Stimulated activated CD4-positive, alpha-beta T cell treated with anti-CD3 and anti-CD28 coated beads, Interleukin-12 subunit alpha, Interleukin-12 subunit beta, amount 100 ng/mL, for 48 hours (primary cell): ENCODE data around the gene SLC9A3.
"Not testable (repeated sequence)": the region's sequence is repeated elsewhere in the genome, so short reads cannot be mapped to it uniquely, and the experiment has no call there.

Source experiments
- DNase-seq, 3 donors: peaks; one replicate each; pipeline ENCODE4 v3.0.0-alpha.2; 2020; ENCODE audit warnings: low read depth in 2 of 3, low spot score in 1 of 3

SLC9A3 gene

DNA sequence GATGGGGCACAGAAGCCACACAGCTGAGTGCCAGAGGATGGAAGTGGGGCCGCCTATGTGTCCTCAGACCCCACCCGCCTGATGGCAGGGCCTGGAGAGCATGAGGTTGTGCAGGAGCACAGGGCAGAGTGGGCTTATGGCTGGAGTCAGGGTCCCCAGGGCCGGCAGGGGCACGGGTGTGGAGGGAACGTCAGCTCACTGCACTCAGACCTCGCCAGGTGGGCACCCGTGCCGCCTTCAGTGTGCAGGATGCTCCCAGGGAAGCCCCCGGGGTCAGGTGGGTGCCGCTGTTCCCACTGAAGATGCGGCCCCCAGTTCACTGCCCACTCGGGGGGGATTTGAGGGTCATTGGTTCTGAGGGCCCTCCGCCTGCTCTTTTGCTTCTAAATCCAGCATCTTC is 46.4 kb downstream of the SLC9A3 start:
- DNase-seq, result no peak

GRCh38 chr5:477247-477646 is 47.0 kb downstream of the SLC9A3 start:
- DNase-seq, result no peak

DNA sequence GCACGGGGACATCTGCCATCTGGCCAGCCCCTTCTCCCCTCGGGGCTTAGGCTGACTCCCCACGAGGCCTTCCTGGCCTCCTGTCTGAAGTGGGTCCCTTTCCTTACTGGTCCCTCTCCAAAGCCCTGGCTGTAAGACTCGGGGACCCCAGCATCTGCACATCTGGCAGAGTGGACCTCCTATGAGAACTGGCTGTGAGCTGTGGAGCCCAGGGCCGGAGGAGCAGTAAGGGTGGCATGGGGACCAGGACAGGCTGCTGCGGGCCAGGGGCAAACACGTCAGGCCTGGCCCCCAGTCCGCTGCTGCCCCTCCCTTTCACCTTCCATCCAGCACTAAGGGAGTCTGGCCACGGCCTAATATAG is 47.5 kb downstream of the SLC9A3 start:
- no peak for DNase-seq

GRCh38 chr5:476102-476813 is 48.0 kb downstream of the SLC9A3 start:
- DNase-seq, result no peak

GRCh38 chr5:475704-476101 is 48.5 kb downstream of the SLC9A3 start:
- no peak for DNase-seq

GRCh38 chr5:474840-475661 is 49.2 kb downstream of the SLC9A3 start:
- DNase-seq, result no peak

- not testable (repeated sequence) for DNase-seq
These were observed 49.9 kb downstream of the SLC9A3 start for GRCh38 chr5:474232-474839.

- peak in 2 of 3 donors; percentile 16 for DNase-seq
These were observed 50.6 kb downstream of the SLC9A3 start for GRCh38 chr5:473551-474192.

- DNase-seq, result peak; percentile 75 to 88 (median 79)
These were observed 51.3 kb downstream of the SLC9A3 start for GRCh38 chr5:472656-473550.

DNA sequence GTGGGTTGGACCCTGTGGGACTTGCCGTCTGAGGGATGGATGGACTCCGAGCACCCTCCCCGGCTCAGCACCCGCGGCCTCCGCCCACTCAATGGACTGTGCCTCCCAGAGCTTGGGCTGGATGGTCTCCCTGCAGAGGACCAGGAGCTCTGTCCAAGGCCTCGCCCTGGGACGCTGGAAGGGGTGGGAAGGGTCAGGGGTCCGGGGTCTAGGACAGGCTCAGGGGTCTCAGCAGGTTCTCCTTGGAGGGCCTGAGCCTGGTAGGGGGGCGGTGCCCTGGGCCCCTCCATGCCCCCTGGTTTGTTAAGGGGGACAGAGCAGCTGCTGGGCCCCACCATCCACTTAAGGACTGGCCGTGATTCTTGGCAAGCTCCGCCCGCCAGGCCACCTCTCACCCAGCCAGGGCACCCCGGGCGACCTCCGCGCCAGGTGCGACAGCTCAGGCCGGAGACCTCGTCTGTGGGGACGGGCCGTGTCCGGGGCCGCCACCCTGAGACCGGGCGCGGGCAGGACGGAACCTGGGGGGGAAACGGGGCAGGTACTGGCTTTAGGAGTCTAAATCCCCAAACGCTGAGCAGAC is 52.1 kb downstream of the SLC9A3 start:
- peak in 1 of 3 donors; percentile 18 for DNase-seq

GRCh38 chr5:471750-472058 is 52.5 kb downstream of the SLC9A3 start:
- no peak for DNase-seq

DNA sequence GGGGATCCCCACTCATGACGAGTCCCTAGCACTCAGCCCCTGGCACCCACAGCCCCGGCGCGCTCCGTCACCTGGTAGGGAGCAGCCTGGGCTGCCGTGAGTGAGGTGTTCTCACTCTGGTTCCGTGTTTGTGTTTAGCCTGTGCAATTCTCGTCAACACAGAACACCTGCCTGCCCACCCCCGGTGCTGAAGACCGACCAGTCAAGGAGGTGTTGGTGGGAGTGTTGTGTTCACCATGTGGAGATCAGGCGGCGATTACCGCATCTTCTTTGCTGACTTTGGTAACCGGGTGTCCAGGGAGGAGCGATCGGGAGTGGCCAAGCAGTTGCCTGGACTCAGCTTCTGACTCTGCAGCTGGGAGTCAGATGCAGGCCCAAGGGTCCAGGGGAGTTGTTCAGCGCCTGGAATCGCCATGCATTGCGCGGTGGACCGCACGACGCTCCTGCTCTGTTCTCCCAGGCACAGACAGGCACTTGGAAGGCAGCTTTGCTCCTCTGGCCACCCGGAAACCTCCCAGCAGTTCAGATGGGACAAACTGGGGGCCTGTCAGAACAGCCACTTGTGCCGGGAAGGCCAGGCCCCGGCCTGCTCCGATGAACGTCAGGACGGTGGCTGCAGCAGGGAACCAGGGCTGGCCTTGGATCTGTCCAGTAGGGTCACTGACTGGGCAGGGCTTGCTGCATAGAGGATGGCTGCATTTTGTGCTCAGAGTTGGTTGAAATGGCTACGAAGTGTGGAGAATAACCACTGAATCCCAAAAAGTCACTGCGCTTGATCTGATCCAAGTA is 53.1 kb downstream of the SLC9A3 start:
- no peak for DNase-seq

DNA sequence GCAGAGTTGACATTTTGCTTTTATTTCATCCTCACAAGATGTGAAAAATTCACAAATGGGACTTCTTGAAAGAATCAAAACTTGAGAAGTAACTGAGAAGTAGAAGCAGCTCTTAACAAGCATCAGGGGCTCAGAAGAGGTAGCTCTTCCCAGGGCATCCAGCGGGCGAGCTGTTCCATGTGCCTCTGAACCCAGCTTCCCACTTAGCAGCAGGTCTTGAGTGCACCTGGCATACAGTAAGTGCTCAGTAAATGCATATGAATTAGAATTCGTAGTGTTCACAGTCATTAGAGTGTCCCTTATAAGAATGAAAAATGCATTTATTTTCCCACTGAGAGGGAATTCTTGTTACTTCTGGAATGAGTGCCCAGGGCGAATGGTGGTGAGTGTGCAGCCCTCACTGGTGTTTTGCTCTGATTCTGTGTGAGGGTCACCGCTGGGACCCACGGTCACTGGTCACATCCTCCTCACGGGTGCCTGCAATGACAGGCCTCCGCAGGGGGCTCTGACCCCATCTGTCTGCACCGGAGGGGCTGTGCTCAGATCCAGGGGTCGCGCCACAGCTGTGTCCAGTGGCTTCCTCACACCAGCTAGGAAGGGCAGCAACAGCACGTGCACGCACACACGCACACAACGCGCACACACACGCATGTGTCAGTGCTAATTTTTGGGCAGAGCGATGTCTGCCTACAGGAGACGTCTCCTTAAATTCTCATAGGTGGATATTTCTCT is 54.3 kb downstream of the SLC9A3 start:
- no peak for DNase-seq

DNA sequence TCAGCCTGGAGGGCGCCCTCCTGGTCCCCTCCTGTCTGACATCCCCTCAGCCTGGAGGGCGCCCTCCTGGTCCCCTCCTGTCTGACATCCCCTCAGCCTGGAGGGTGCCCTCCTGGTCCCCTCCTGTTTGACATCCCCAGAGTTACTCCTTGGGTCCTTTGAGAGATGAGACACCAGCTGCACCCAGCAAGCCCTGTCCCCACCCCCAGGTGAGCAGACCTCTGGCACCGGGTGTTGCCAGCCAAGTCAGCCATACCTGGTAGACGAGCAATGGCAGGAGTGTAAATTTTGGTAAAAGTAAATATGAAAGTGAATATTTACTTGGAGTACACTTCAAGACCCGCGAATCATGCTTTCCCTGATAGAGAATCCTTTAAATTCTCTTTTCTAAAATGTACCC is 55.8 kb downstream of the SLC9A3 start:
- no peak for DNase-seq

GRCh38 chr5:466661-467310 is 57.5 kb downstream of the SLC9A3 start:
- no peak for DNase-seq

- no peak for DNase-seq
These were observed 58.5 kb downstream of the SLC9A3 start for GRCh38 chr5:465591-466403.

DNA sequence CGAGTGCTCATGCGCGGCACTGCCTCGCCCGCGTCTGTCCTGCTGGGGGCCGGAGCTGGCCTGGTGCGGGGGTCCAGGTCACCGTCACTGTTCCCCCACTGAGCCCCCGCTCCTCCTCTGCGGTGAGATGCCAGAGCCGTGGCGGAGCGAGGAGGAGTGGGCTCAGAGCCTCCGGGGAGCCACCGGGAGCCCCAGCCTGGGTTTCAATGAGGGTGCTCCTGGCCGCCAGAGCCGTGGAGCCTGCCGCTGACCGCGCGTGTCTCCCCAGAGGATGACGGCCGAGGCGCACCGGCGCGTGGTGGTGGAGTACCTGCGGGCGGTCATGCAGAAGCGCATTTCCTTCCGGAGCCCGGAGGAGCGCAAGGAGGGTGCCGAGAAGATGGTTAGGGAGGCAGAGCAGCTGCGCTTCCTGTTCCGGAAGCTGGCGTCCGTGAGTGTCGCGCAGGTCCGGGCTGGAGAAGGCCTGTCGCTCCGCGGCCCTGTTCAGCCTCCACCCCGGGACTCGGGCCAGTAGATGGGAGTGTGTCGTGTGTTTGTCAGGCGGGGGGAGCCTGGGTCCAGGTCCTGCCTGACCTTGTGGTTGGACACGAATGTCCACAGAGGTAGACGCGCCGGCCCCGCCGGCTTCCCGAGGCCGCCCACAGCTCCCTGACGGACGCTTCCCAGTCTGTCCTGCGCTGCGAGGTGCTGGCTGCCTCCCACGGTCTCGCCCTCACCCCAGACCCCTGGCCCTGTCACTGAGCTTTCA is 59.2 kb downstream of the SLC9A3 start:
- DNase-seq, result no peak
